A549 (cell line): ENCODE measurements around the gene NR4A1. TPM values are rescaled to one million over a fixed set of nuclear protein-coding genes. Genes with fewer than 3 reads are reported as not detected.
A peak's percentile ranks its signal among the peaks of the same experiment; 100 is the strongest.

ENCODE experiments used
- ATAC-seq, 2 experiments: fragments of 200-7000 bp in 1 of 2; fragments of >200 bp in 1 of 2; cut with Nextera tagmentation in 1 of 2; cut with Tn5 transposase in 1 of 2; 3 replicates each; pipeline versions ENCODE4 v1.8.0 to v1.9.1; 2018 to 2020; ENCODE audit warnings: mild to moderate bottlenecking in 1 of 2, moderate library complexity in 1 of 2
- CTCF ChIA-PET: fragments of 300-600 bp; sonication (Branson Sonifier 250); formaldehyde crosslinking; extraction: SDS; loops from one replicate; lab custom pipeline; 2021; ENCODE audit warnings: antibody characterized with exemption, inconsistent platforms; lab: Yijun Ruan, JAX
- POLR2A ChIA-PET: fragments of 350-600 bp; formaldehyde crosslinking; extraction: SDS; loops from one replicate; lab custom pipeline; 2021; ENCODE audit warnings: antibody characterized with exemption, inconsistent platforms; lab: Yijun Ruan, JAX
- DNase-seq, 2 experiments: peaks; one replicate each; pipeline versions ENCODE4 v3.0.0 to v3.0.0-alpha.2; 2011 to 2016; ENCODE audit warnings: low read depth in 1 of 2, low spot score in 1 of 2
- FAIRE-seq: peaks from 2 replicates; lab custom pipeline; 2011; peaks lifted over from hg19 to GRCh38; lab: Jason Lieb, UNC
- H3K27ac ChIP-seq, 2 experiments: fragments of >200 bp; sonication (Bioruptor Twin); formaldehyde crosslinking; 3 replicates each; pipeline ENCODE4 v1.5.1; 2016 to 2017
- H3K4me1 ChIP-seq: fragments of >200 bp; sonication (Bioruptor Twin); formaldehyde crosslinking; 3 replicates; pipeline ENCODE4 v1.6.1; 2016
- H3K4me2 ChIP-seq: fragments of >200 bp; sonication (Bioruptor Twin); formaldehyde crosslinking; 3 replicates; pipeline ENCODE4 v1.6.1; 2016
- H3K4me3 ChIP-seq: fragments of >200 bp; sonication (Bioruptor Twin); formaldehyde crosslinking; 3 replicates; pipeline ENCODE4 v1.5.1; 2016
- H3K9me3 ChIP-seq: fragments of >200 bp; sonication (Bioruptor Twin); formaldehyde crosslinking; 3 replicates; pipeline ENCODE4 v1.6.1; 2016
- EHF ChIP-seq: fragments of 250-450 bp; sonication (Bioruptor Pico); IDR thresholded peaks from 2 replicates; pipeline ENCODE4 v1.5.0; 2020; ENCODE audit warnings: mild to moderate bottlenecking
- EHMT2 ChIP-seq: fragments of 200-600 bp; sonication (generic); IDR thresholded peaks from 2 replicates; pipeline ENCODE4 v1.6.1; 2016; ENCODE audit warnings: antibody characterized with exemption, low read depth, mild to moderate bottlenecking, moderate library complexity
- FOSB ChIP-seq: fragments of 250-450 bp; sonication (Bioruptor Pico); IDR thresholded peaks from 2 replicates; pipeline ENCODE4 v1.5.0; 2020; ENCODE audit warnings: mild to moderate bottlenecking, moderate library complexity
- HDAC2 ChIP-seq: fragments of 200-600 bp; sonication (generic); IDR thresholded peaks from 2 replicates; pipeline ENCODE4 v1.6.1; 2016
- HOXA7 ChIP-seq: fragments of 250-450 bp; sonication (Bioruptor Pico); IDR thresholded peaks from 2 replicates; pipeline ENCODE4 v1.5.0; 2020; ENCODE audit warnings: mild to moderate bottlenecking, moderate library complexity
- KDM1A ChIP-seq: fragments of 200-600 bp; sonication (generic); IDR thresholded peaks from 2 replicates; pipeline ENCODE4 v1.6.1; 2016; ENCODE audit warnings: low read depth, mild to moderate bottlenecking
- MAZ ChIP-seq: fragments of 150-350 bp; IDR thresholded peaks from 2 replicates; pipeline ENCODE4 v1.6.1; 2014; ENCODE audit warnings: antibody characterized with exemption, low read depth, low read length, borderline replicate concordance
- MYC ChIP-seq: IDR thresholded peaks from 2 replicates; pipeline ENCODE4 v1.6.1; 2012; ENCODE audit warnings: mild to moderate bottlenecking, inconsistent platforms, low read length, improper control_type of control experiment, borderline replicate concordance
- POLR2A ChIP-seq: IDR thresholded peaks from 2 replicates; pipeline ENCODE4 v1.6.1; 2012; ENCODE audit warnings: mild to moderate bottlenecking, low read length
- POLR2AphosphoS2 ChIP-seq: conservative IDR thresholded peaks from 2 replicates; pipeline ENCODE4 v1.6.1; 2012; ENCODE audit warnings: low read length, improper control_type of control experiment, inconsistent platforms
- RAD21 ChIP-seq, 2 experiments: fragments of >200 bp in 1 of 2; sonication (Bioruptor Twin) in 1 of 2; formaldehyde crosslinking in 1 of 2; IDR thresholded peaks in 1 of 2; conservative IDR thresholded peaks in 1 of 2; 2 replicates in 1 of 2; 3 replicates in 1 of 2; pipeline ENCODE4 v1.6.1; 2012 to 2018; ENCODE audit warnings: inconsistent platforms in 1 of 2
- RARB ChIP-seq: fragments of 250-450 bp; sonication (Bioruptor Pico); IDR thresholded peaks from 2 replicates; pipeline ENCODE4 v1.8.0; 2021; ENCODE audit warnings: mild to moderate bottlenecking, moderate library complexity
- SMC3 ChIP-seq: fragments of >200 bp; sonication (Bioruptor Twin); formaldehyde crosslinking; IDR thresholded peaks from 3 replicates; pipeline ENCODE4 v1.6.1; 2018; ENCODE audit warnings: inconsistent platforms
- TFCP2L1 ChIP-seq: fragments of 250-450 bp; sonication (Bioruptor Pico); IDR thresholded peaks from 2 replicates; pipeline ENCODE4 v1.5.0; 2021; ENCODE audit warnings: mild to moderate bottlenecking
- ZNF302 ChIP-seq: fragments of 250-450 bp; sonication (Bioruptor Pico); IDR thresholded peaks from 2 replicates; pipeline ENCODE4 v1.9.0; 2021; ENCODE audit warnings: inconsistent platforms, mild to moderate bottlenecking, moderate library complexity
- ZSCAN20 ChIP-seq: fragments of 250-450 bp; sonication (Bioruptor Pico); IDR thresholded peaks from 2 replicates; pipeline ENCODE4 v1.8.0; 2022; ENCODE audit warnings: mild to moderate bottlenecking, moderate library complexity
- WGBS: methylation state at CpG from one replicate; pipeline ENCODE4 v1.1.6; 2017; ENCODE audit errors: missing lambda C conversion rate; 5-methylcytosine and 5-hydroxymethylcytosine counted together
- polyA plus RNA-seq, 4 experiments: library from polyadenylated mRNA; depleted of rRNA in 3 of 4; stranded (reverse); fragments of >200 nt; fragmentation: RNase III in 1 of 4; extraction: RNeasy Plus Mini Kit Qiagen cat#74134 plus additional on column Dnase treatment in 1 of 4; gene quantifications; 2 replicates in 3 of 4; 3 replicates in 1 of 4; pipeline ENCODE4 v1.2.3, GENCODE V29; 2011 to 2017
- TF ChIP-seq, protein P1 (sequence below): fragments of >200 bp; sonication (Bioruptor Twin); formaldehyde crosslinking; IDR thresholded peaks from 3 replicates; pipeline ENCODE4 v1.5.1; 2016
- TF ChIP-seq, protein P2 (sequence below): IDR thresholded peaks from 2 replicates; pipeline ENCODE4 v1.6.1; 2012
- TF ChIP-seq, protein P3 (sequence below): fragments of >200 bp; sonication (Bioruptor Twin); formaldehyde crosslinking; IDR thresholded peaks from 3 replicates; pipeline ENCODE4 v1.6.1; 2016
- TF ChIP-seq, protein P4 (sequence below): fragments of 200-600 bp; sonication (generic); IDR thresholded peaks from 2 replicates; pipeline ENCODE4 v1.6.1; 2016; ENCODE audit warnings: antibody characterized with exemption, mild to moderate bottlenecking, moderate library complexity

Gene NR4A1
- polyA plus RNA-seq, 2 of the 4 experiments (the other 2 are of a cell fraction): 39.6 to 89.6 TPM

DNA sequence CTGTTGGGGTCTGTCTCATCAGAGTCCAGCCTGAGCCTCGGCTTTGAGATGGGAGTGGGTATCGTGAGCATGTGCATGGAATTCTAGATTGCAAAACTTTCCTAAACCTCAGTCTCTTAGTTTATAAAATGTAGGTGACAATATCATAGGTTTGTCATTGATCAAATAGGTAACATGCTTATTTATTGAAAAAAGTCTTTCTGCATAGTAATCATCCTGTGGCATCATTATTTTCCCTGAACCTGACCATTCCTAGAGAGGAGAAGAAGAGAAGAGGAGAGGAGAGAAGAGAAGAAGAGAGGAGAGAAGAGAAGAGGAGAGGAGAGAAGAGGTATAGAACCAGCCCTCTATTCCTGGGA, 32.4 kb downstream of the NR4A1 start:
- no peaks in the 10 kb centered on the region for H3K9me3 ChIP-seq
- DNase-seq (no peak), FAIRE-seq (no peak), ATAC-seq (no peak)
- POLR2A ChIA-PET: no interaction called here
- H3K4me1 ChIP-seq: peaks cover 2% of the 10 kb centered on the region; the same call in 1 of the 3 replicates
- H3K4me3 ChIP-seq: no peak overlapping the region
- H3K4me2 ChIP-seq: 0 out of 3 replicates have a peak overlapping the region, but pooled peaks have one; percentile 30
- no peak for TF ChIP-seq ZNF302 (CRISPR knock-in tag)
- TF ChIP-seq POLR2A: no peak
- TF ChIP-seq, protein P1, sequence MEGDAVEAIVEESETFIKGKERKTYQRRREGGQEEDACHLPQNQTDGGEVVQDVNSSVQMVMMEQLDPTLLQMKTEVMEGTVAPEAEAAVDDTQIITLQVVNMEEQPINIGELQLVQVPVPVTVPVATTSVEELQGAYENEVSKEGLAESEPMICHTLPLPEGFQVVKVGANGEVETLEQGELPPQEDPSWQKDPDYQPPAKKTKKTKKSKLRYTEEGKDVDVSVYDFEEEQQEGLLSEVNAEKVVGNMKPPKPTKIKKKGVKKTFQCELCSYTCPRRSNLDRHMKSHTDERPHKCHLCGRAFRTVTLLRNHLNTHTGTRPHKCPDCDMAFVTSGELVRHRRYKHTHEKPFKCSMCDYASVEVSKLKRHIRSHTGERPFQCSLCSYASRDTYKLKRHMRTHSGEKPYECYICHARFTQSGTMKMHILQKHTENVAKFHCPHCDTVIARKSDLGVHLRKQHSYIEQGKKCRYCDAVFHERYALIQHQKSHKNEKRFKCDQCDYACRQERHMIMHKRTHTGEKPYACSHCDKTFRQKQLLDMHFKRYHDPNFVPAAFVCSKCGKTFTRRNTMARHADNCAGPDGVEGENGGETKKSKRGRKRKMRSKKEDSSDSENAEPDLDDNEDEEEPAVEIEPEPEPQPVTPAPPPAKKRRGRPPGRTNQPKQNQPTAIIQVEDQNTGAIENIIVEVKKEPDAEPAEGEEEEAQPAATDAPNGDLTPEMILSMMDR: no peak
- TF ChIP-seq, protein P2, sequence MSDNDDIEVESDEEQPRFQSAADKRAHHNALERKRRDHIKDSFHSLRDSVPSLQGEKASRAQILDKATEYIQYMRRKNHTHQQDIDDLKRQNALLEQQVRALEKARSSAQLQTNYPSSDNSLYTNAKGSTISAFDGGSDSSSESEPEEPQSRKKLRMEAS: no peak
- TF ChIP-seq RAD21 (conservative IDR thresholded peaks at IDR 0.05 in 1 of 2, IDR thresholded peaks at IDR 0.05 in 1 of 2): no peak
- no peak for TF ChIP-seq EHMT2
- no peak for TF ChIP-seq MAZ
- no peak overlapping the region for H3K27ac ChIP-seq
- WGBS: 0% methylated on average over 2 of the region's 2 CpGs
- CTCF ChIA-PET: interaction anchor here (1.0 to 42.5 kb wide), 16 partner anchors 10 to 609 kb away, joined by 3 to 1730 read pairs (median 6); partner anchors contain the start of genes ATG101 and SMIM41

DNA sequence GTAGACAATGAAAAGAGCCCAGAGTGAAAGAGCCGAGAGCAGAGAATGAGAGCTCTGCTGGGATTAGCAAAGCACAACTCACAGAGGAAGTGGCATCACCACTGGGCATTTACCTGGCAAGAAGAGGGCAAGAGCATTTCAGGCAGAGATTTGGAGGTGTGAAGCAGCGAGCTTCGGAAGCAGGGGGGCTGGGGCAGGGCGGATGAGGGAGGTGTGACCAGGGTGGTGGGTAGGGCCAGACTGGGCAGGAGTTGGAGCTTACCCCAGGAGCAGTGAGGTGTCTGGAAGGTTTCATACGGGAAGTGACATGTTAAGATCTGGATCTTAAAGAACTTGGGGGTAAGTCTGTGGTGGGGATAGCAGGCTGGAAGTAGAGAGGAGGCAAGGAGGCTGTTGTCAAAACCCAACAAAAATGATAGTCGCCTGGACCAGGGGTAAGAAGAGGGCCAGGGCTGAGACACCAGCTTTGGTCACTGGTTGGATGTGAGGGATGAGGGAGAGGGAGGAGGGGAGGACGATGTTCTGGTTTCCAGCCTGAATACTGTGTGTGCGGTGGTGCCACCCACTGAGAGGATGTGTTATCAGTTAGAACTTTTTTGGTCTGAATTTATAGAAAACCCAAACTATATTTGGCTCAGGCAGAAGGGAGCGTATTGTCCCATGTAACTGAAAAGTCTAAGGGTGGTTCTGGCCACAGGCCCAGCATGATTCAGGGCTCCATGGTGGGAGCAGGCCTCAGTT, 33.4 kb downstream of the NR4A1 start:
- CTCF ChIA-PET: interaction anchor here (0.6 to 42.5 kb wide), 19 partner anchors 10 to 911 kb away, joined by 3 to 1730 read pairs (median 6); partner anchors contain the start of genes ATG101, NR4A1 and SMIM41
- ATAC-seq: no peak
- DNase-seq: no peak
- no peak overlapping the region for H3K4me2 ChIP-seq
- no peak overlapping the region for H3K4me3 ChIP-seq
- H3K9me3 ChIP-seq: no peaks in the 10 kb centered on the region
- no peak overlapping the region for H3K27ac ChIP-seq
- POLR2A ChIA-PET: no interaction called here
- TF ChIP-seq HDAC2 (no peak), KDM1A (no peak), HOXA7 (CRISPR knock-in tag) (no peak), TFCP2L1 (CRISPR knock-in tag) (no peak), RARB (CRISPR knock-in tag) (no peak), ZSCAN20 (no peak), EHF (no peak), FOSB (CRISPR knock-in tag) (no peak), MYC (no peak), SMC3 (no peak), POLR2AphosphoS2 (no peak)
- TF ChIP-seq, protein P3, sequence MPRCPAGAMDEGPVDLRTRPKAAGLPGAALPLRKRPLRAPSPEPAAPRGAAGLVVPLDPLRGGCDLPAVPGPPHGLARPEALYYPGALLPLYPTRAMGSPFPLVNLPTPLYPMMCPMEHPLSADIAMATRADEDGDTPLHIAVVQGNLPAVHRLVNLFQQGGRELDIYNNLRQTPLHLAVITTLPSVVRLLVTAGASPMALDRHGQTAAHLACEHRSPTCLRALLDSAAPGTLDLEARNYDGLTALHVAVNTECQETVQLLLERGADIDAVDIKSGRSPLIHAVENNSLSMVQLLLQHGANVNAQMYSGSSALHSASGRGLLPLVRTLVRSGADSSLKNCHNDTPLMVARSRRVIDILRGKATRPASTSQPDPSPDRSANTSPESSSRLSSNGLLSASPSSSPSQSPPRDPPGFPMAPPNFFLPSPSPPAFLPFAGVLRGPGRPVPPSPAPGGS: no peak
- TF ChIP-seq, protein P4, sequence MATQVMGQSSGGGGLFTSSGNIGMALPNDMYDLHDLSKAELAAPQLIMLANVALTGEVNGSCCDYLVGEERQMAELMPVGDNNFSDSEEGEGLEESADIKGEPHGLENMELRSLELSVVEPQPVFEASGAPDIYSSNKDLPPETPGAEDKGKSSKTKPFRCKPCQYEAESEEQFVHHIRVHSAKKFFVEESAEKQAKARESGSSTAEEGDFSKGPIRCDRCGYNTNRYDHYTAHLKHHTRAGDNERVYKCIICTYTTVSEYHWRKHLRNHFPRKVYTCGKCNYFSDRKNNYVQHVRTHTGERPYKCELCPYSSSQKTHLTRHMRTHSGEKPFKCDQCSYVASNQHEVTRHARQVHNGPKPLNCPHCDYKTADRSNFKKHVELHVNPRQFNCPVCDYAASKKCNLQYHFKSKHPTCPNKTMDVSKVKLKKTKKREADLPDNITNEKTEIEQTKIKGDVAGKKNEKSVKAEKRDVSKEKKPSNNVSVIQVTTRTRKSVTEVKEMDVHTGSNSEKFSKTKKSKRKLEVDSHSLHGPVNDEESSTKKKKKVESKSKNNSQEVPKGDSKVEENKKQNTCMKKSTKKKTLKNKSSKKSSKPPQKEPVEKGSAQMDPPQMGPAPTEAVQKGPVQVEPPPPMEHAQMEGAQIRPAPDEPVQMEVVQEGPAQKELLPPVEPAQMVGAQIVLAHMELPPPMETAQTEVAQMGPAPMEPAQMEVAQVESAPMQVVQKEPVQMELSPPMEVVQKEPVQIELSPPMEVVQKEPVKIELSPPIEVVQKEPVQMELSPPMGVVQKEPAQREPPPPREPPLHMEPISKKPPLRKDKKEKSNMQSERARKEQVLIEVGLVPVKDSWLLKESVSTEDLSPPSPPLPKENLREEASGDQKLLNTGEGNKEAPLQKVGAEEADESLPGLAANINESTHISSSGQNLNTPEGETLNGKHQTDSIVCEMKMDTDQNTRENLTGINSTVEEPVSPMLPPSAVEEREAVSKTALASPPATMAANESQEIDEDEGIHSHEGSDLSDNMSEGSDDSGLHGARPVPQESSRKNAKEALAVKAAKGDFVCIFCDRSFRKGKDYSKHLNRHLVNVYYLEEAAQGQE: no peak
- no peak for FAIRE-seq
- WGBS: 63% methylated on average over 9 of the region's 9 CpGs
- peaks cover 2% of the 10 kb centered on the region; the same call in 1 of the 3 replicates for H3K4me1 ChIP-seq
